HG03354 (cell line): ENCODE data around the gene STK35.

Experiments
- ATAC-seq: cut with Tn5 transposase; IDR thresholded peaks from one replicate; pipeline ENCODE4 v1.9.1; 2021; ENCODE audit warnings: mild to moderate bottlenecking; ENCODE audit not compliant: unreplicated experiment, poor library complexity, severe bottlenecking

Gene STK35

GRCh38 chr20:2103461-2104153, 2.0 kb downstream of the STK35 start:
- peak; percentile 0 for ATAC-seq

- no peak for ATAC-seq
Measured at GRCh38 chr20:2104236-2104635, 2.6 kb downstream of the STK35 start.

GRCh38 chr20:2108498-2108897, 6.9 kb downstream of the STK35 start:
- no peak for ATAC-seq

DNA sequence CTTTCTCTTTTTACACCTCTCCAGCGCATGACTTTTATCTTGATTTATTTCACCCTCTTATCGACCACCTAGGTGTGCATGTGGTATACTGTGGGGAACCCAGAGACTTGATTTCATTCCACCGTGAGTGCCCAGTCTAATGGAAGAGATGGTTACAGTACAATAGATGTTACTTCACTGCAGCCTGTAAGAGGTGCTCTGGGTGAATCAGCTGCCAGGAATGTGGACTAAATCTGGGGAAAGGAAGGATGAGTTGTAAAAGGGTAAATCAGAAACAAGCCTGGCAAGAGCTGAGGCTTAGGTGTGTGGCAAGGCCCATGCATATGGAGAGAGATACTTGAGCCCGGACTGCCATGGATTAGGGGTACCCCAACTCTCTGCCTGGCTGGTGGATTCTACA, 7.4 kb downstream of the STK35 start:
- ATAC-seq: no peak

- no peak for ATAC-seq
Measured at GRCh38 chr20:2109425-2110210, 8.0 kb downstream of the STK35 start.

GRCh38 chr20:2112910-2113309, 11.3 kb downstream of the STK35 start:
- no peak for ATAC-seq

GRCh38 chr20:2114127-2114959, 12.7 kb downstream of the STK35 start:
- no peak for ATAC-seq

- no peak for ATAC-seq
Measured at GRCh38 chr20:2114990-2115681, 13.5 kb downstream of the STK35 start.

GRCh38 chr20:2116170-2116940, 14.7 kb downstream of the STK35 start:
- ATAC-seq: no peak

- no peak for ATAC-seq
Measured at GRCh38 chr20:2118783-2119182, 17.2 kb downstream of the STK35 start.

DNA sequence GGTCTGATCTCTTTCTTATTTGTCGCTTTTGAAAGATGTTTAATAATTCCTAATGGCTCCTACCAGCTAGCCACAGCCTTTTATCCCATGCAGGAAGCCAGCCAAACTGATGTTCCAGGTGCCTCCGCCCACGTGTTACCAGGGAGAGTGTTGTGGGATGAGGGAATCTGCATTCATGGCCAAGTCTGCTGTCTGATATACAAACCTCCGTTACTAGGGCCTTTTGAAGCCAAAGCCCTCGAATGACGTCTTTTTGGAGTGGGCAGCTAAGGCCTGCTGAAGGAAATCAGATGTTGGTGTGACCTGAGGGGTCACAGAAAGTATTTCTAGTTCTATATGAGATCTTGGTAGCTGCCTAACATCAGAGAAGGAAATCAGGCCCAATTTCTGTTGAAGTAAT, 21.3 kb downstream of the STK35 start:
- ATAC-seq: no peak

DNA sequence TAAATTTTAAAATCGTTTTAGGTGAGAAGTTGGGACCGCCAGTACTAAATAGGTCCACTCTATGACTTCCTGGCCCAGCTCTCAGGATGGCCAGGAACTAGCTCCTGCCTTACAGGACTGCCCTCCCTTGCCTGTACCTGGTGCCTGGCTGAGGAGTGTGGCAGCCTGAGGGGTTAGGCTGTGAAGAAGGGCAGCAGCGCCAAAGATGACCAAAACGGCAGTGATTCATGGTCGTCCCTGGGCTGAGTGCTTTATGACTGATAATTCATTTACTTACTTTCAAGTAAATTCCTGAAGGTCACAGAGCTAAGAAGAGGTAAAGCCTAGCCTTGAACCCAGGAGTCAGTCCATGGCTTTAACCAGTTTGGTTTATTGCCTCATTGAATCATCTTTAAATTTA, 22.1 kb downstream of the STK35 start:
- no peak for ATAC-seq

DNA sequence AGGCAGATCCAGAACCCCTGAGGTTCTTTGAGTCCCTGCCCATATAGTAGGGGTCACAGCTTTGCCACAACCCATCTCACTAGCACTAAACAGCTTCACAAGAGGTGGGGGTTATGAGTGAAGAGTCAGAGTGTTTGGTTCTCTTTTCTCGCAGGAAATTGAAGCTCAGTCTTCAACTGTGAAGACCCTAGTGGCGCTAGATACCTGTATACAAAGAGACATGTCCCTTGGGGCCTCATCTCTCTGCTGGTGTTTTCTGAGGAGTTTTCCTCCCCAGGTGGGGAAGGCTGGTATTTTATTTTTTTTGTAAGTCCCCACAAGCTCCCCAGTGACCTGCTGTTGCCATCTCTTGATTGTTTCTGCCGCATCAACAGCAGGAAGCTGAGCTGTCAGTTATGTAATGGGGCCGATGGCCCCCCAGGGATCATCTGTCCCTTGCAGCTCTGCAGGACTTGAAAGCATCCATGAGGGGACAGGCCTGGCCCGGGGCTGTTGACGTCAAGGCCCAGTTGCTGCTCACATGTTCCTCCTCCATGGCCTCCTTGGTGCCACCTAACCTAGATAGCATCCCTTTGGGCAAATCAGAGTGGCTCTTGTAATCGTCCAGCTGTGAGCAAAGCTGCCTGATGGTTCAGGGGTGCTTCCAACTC, 23.1 kb downstream of the STK35 start:
- no peak for ATAC-seq

GRCh38 chr20:2125474-2126112, 24.0 kb downstream of the STK35 start:
- no peak for ATAC-seq

DNA sequence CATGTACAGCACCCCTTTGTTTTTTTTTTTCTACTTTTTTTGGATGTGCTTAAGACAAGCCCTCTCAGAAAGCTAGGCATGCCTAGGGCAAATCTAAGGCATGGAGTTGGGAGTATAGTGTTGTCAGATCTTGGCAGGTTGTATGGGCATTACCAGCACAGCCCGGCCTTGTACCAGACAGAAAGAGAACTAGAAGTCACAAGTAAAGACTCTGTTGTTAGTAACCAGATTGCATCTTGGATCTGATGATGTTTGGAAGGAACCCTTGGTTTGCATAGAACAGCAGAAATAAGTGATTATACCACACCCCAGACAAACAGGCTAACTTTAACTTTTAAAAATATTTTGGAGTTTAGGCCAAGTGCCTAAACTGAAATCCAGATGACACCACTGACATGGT, 25.6 kb downstream of the STK35 start:
- no peak for ATAC-seq

DNA sequence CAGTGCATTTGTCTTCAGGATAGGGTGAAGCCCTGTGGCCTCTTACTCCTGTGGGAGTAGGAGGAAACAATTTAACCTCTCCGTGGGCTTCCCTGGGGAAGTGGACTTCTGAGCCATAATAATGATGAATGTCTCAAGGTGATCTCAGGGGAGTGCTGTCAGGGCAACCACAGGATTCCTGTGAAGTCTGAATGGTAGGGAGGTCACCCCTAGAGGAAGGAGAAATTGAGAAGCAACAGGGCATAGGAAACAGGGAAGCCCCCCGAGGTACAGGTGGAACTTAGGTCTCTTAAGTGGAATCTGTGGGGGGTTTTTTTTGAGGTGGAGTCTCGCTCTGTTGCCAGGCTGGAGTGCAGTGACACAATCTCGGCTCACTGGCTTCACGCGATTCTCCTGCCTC, 26.9 kb downstream of the STK35 start:
- ATAC-seq: no peak

GRCh38 chr20:2130062-2130591, 28.5 kb downstream of the STK35 start:
- no peak for ATAC-seq

DNA sequence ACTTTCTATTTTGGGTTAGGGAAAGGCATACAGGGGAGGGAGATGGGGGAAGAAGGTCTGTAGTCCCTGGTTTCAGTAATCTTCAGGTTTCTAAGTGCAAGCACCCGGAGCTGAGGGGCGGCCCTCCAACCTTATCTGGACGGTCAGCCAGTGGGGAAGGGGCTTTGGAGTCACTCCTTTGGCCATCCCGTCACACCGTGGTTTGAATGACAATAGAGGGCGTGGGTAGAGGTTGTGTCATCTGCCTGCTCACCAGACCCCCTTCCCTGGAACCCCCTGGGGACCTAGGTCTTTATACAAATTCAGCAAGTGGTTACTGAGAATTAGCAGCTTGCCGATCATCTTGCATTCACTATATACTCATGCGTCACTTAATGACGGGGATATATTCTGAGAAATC, 29.1 kb downstream of the STK35 start:
- ATAC-seq: no peak
